WTC11 (cell line): ENCODE results near the gene CCDC15. TPM values are rescaled to one million over a fixed set of nuclear protein-coding genes. Genes with fewer than 3 reads are reported as not detected.

Experiments used
- ATAC-seq: fragments of 200-7000 bp; cut with Tn5 transposase; 2 replicates; pipeline ENCODE4 v1.10.0; 2021; ENCODE audit warnings: mild to moderate bottlenecking, moderate library complexity
- CTCF ChIA-PET: fragments of 300-600 bp; sonication (Branson Sonifier 250); formaldehyde crosslinking; loops from one replicate; lab custom pipeline; 2021; ENCODE audit warnings: antibody characterized with exemption; lab: Charles Lee
- POLR2A ChIA-PET: fragments of 350-600 bp; sonication (Branson Sonifier 250); formaldehyde crosslinking; loops from one replicate; lab custom pipeline; 2021; ENCODE audit warnings: antibody characterized with exemption; lab: Charles Lee
- DNase-seq: peaks from one replicate; pipeline ENCODE4 v3.0.0; 2021; ENCODE audit warnings: low spot score
- H3K27ac Mint-ChIP-seq: 2 replicates; pipeline ENCODE4 v1.8.0; 2021; ENCODE audit warnings: mixed read lengths
- H3K27me3 Mint-ChIP-seq: 2 replicates; pipeline ENCODE4 v1.8.0; 2021; ENCODE audit warnings: low read depth, mild to moderate bottlenecking, moderate library complexity, mixed read lengths
- H3K36me3 Mint-ChIP-seq: 2 replicates; pipeline ENCODE4 v1.8.0; 2021; ENCODE audit warnings: mixed read lengths
- H3K4me1 Mint-ChIP-seq: 2 replicates; pipeline ENCODE4 v1.8.0; 2022; ENCODE audit warnings: mixed read lengths
- H3K4me3 Mint-ChIP-seq: 2 replicates; pipeline ENCODE4 v1.8.0; 2021; ENCODE audit warnings: mild to moderate bottlenecking, moderate library complexity, mixed read lengths
- H3K9me3 Mint-ChIP-seq: 2 replicates; pipeline ENCODE4 v1.8.0; 2021; ENCODE audit warnings: mixed read lengths
- ATF2 ChIP-seq: sonication (generic); formaldehyde crosslinking; IDR thresholded peaks from 2 replicates; pipeline ENCODE4 v1.8.1; 2022; ENCODE audit warnings: low read depth, missing genetic modification reagents, borderline replicate concordance
- CDX4 ChIP-seq: fragments of 250-450 bp; sonication (Bioruptor Pico); IDR thresholded peaks from 2 replicates; pipeline ENCODE4 v1.9.0; 2021; ENCODE audit warnings: moderate library complexity, mild to moderate bottlenecking, inconsistent platforms, borderline replicate concordance
- CREM ChIP-seq: sonication (generic); formaldehyde crosslinking; IDR thresholded peaks from 2 replicates; pipeline ENCODE4 v1.8.1; 2022; ENCODE audit warnings: mild to moderate bottlenecking, missing genetic modification reagents, moderate library complexity
- E2F4 ChIP-seq: sonication (generic); formaldehyde crosslinking; IDR thresholded peaks from 2 replicates; pipeline ENCODE4 v1.8.1; 2022; ENCODE audit warnings: low read depth, mild to moderate bottlenecking, moderate library complexity, missing genetic modification reagents, borderline replicate concordance
- EMX1 ChIP-seq: fragments of 250-450 bp; sonication (Bioruptor Pico); IDR thresholded peaks from 2 replicates; pipeline ENCODE4 v1.8.0; 2021; ENCODE audit warnings: mild to moderate bottlenecking
- GRHL2 ChIP-seq: fragments of 250-450 bp; sonication (Bioruptor Pico); IDR thresholded peaks from 2 replicates; pipeline ENCODE4 v1.8.0; 2022; ENCODE audit warnings: mild to moderate bottlenecking, moderate library complexity; ENCODE audit not compliant: insufficient replicate concordance, severe bottlenecking
- IRF1 ChIP-seq: sonication (generic); formaldehyde crosslinking; IDR thresholded peaks from 2 replicates; pipeline ENCODE4 v1.8.0; 2023; ENCODE audit warnings: missing genetic modification reagents
- IRF2 ChIP-seq: sonication (generic); formaldehyde crosslinking; IDR thresholded peaks from 2 replicates; pipeline ENCODE4 v1.8.0; 2022; ENCODE audit warnings: low read depth, missing genetic modification reagents, borderline replicate concordance
- KAT7 ChIP-seq: sonication (generic); formaldehyde crosslinking; IDR thresholded peaks from 2 replicates; pipeline ENCODE4 v1.8.1; 2023; ENCODE audit warnings: missing genetic modification reagents, mild to moderate bottlenecking, borderline replicate concordance
- NFATC4 ChIP-seq: fragments of 250-450 bp; sonication (Bioruptor Pico); IDR thresholded peaks from 2 replicates; pipeline ENCODE4 v1.9.0; 2021; ENCODE audit warnings: mild to moderate bottlenecking
- NR1H2 ChIP-seq: sonication (generic); formaldehyde crosslinking; IDR thresholded peaks from 2 replicates; pipeline ENCODE4 v1.9.0; 2021; ENCODE audit warnings: mild to moderate bottlenecking, moderate library complexity, missing genetic modification reagents
- NR2C2 ChIP-seq: sonication (generic); formaldehyde crosslinking; IDR thresholded peaks from 2 replicates; pipeline ENCODE4 v1.8.0; 2022; ENCODE audit warnings: mild to moderate bottlenecking, missing genetic modification reagents
- STAT6 ChIP-seq: sonication (generic); formaldehyde crosslinking; conservative IDR thresholded peaks from 2 replicates; pipeline ENCODE4 v1.8.1; 2023; ENCODE audit warnings: mild to moderate bottlenecking, low read depth, missing genetic modification reagents, moderate library complexity
- TEAD1 ChIP-seq: sonication (generic); formaldehyde crosslinking; IDR thresholded peaks from 2 replicates; pipeline ENCODE4 v1.8.0; 2022; ENCODE audit warnings: mild to moderate bottlenecking, missing genetic modification reagents
- ZNF396 ChIP-seq: fragments of 250-450 bp; sonication (Bioruptor Pico); IDR thresholded peaks from 2 replicates; pipeline ENCODE4 v1.8.0; 2021; ENCODE audit warnings: mild to moderate bottlenecking, moderate library complexity, borderline replicate concordance
- ZNF416 ChIP-seq: fragments of 250-450 bp; sonication (Bioruptor Pico); IDR thresholded peaks from 2 replicates; pipeline ENCODE4 v1.9.0; 2021; ENCODE audit warnings: mild to moderate bottlenecking, inconsistent platforms
- ZNF512 ChIP-seq: sonication (generic); formaldehyde crosslinking; IDR thresholded peaks from 2 replicates; pipeline ENCODE4 v1.8.1; 2022; ENCODE audit warnings: missing genetic modification reagents, borderline replicate concordance
- total RNA-seq: library from RNA; stranded (reverse); gene quantifications from 3 replicates; pipeline ENCODE4 v1.2.3, GENCODE V29; 2021

CCDC15 gene
- total RNA-seq, 1 experiment from 2014 or later = 2.4 TPM

GRCh38 chr11:124946735-124947141 lies 7.3 kb upstream of the CCDC15 start:
- no peak for TF ChIP-seq ZNF512
- no peak for TF ChIP-seq EMX1 (CRISPR knock-in tag)
- TF ChIP-seq IRF2 (CRISPR knock-in tag) = no peak
- no peak for TF ChIP-seq NR2C2 (CRISPR knock-in tag)
- TF ChIP-seq ZNF396 (CRISPR knock-in tag) = no peak
- TF ChIP-seq E2F4 = no peak
- no peak for TF ChIP-seq CDX4 (CRISPR knock-in tag)
- TF ChIP-seq, all 79 proteins: peak for 0
- no peak overlapping the region for H3K4me3 Mint-ChIP-seq
- ChIA-PET CTCF (no interaction called here), POLR2A (no interaction called here)
- H3K27me3 Mint-ChIP-seq = peaks cover 23% of the 10 kb centered on the region
- no peak overlapping the region for H3K27ac Mint-ChIP-seq
- ATAC-seq (no peak), DNase-seq (no peak)
- H3K4me1 Mint-ChIP-seq = no peaks in the 10 kb centered on the region
- H3K9me3 Mint-ChIP-seq = peaks cover 17% of the 10 kb centered on the region
- H3K36me3 Mint-ChIP-seq = peaks cover 8% of the 10 kb centered on the region; the same call in 1 of the 2 replicates

GRCh38 chr11:124950601-124951330 lies 3.2 kb upstream of the CCDC15 start:
- Mint-ChIP-seq H3K36me3 (peaks cover 8% of the 10 kb centered on the region; the same call in 1 of the 2 replicates), H3K27me3 (peaks cover 16% of the 10 kb centered on the region), H3K27ac (no peak overlapping the region), H3K9me3 (peaks cover 17% of the 10 kb centered on the region), H3K4me3 (no peak overlapping the region), H3K4me1 (no peaks in the 10 kb centered on the region)
- DNase-seq (no peak), ATAC-seq (no peak)
- TF ChIP-seq NFATC4 (CRISPR knock-in tag) = no peak
- TF ChIP-seq EMX1 (CRISPR knock-in tag) = no peak
- TF ChIP-seq GRHL2 (CRISPR knock-in tag) = no peak
- TF ChIP-seq TEAD1 (CRISPR knock-in tag) = no peak
- TF ChIP-seq ZNF416 (CRISPR knock-in tag) = no peak
- no peak for TF ChIP-seq IRF1 (CRISPR knock-in tag)
- TF ChIP-seq E2F4 = no peak
- ChIA-PET POLR2A (no interaction called here), CTCF (interaction anchor here (0.6 kb wide), 1 partner anchor 30 kb away, joined by 3 read pairs; no protein-coding TSS in a partner anchor)

- Mint-ChIP-seq H3K27ac (no peak overlapping the region), H3K4me3 (no peak overlapping the region), H3K9me3 (peaks cover 17% of the 10 kb centered on the region), H3K36me3 (peaks cover 8% of the 10 kb centered on the region; the same call in 1 of the 2 replicates), H3K27me3 (peaks cover 15% of the 10 kb centered on the region)
- ChIA-PET CTCF (no interaction called here), POLR2A (no interaction called here)
- ATAC-seq (no peak), DNase-seq (no peak)
- no peak for TF ChIP-seq STAT6 (CRISPR knock-in tag)
- no peak for TF ChIP-seq KAT7 (CRISPR knock-in tag)
- no peak for TF ChIP-seq ATF2
- no peak for TF ChIP-seq CREM
- TF ChIP-seq NR1H2 (CRISPR knock-in tag) = no peak
- TF ChIP-seq, all 79 proteins: peak for 0
- H3K4me1 Mint-ChIP-seq = no peaks in the 10 kb centered on the region
Measured at GRCh38 chr11:124951341-124951740, 2.7 kb upstream of the CCDC15 start.
